Kidney (tissue), 14 donors: ENCODE results near the gene SCN5A. TPM values are rescaled to one million over a fixed set of nuclear protein-coding genes. Genes with fewer than 3 reads are reported as not detected.

Source experiments
- DNase-seq, 5 donors: peaks; one replicate each; pipeline ENCODE4 v3.0.0-alpha.2; 2013 to 2020
- FAIRE-seq: peaks from 2 replicates; lab custom pipeline; 2012; peaks lifted over from hg19 to GRCh38; lab: Jason Lieb, UNC
- H3K27ac ChIP-seq, 2 donors: one replicate each; pipeline ENCODE4 v1.7.0; 2013; ENCODE audit warnings: low read depth in 2 of 2, low read length in 2 of 2, inconsistent platforms in 1 of 2
- H3K27me3 ChIP-seq: one replicate; pipeline ENCODE4 v1.7.1; 2013; ENCODE audit warnings: low read length, inconsistent platforms; ENCODE audit not compliant: control insufficient read depth, insufficient read depth
- H3K36me3 ChIP-seq, 3 donors: one replicate each; pipeline versions ENCODE4 v1.7.0 to v1.7.1; 2013; ENCODE audit warnings: low read length in 3 of 3, control low read depth in 1 of 3, inconsistent platforms in 1 of 3; ENCODE audit not compliant: insufficient read depth in 3 of 3, control insufficient read depth in 2 of 3
- H3K4me1 ChIP-seq, 3 donors: one replicate each; pipeline versions ENCODE4 v1.7.0 to v1.7.1; 2013; ENCODE audit warnings: low read length in 3 of 3, inconsistent platforms in 1 of 3, low read depth in 1 of 3; ENCODE audit not compliant: control insufficient read depth in 2 of 3, insufficient read depth in 2 of 3
- H3K4me3 ChIP-seq, 3 donors: one replicate each; pipeline versions ENCODE4 v1.7.0 to v1.8.1; 2013; ENCODE audit warnings: low read length in 3 of 3, control low read depth in 1 of 3, inconsistent platforms in 1 of 3
- H3K9ac ChIP-seq, 3 donors: one replicate each; pipeline versions ENCODE4 v1.7.0 to v1.7.1; 2013; ENCODE audit warnings: low read length in 3 of 3, control low read depth in 1 of 3, inconsistent platforms in 1 of 3
- H3K9me3 ChIP-seq, 3 donors: one replicate each; pipeline versions ENCODE4 v1.7.0 to v1.7.1; 2013; ENCODE audit warnings: low read length in 3 of 3, control low read depth in 1 of 3, inconsistent platforms in 1 of 3; ENCODE audit not compliant: control insufficient read depth in 2 of 3, insufficient read depth in 1 of 3
- intact Hi-C: fragments of 100-400 bp; cut with DNase I; formaldehyde crosslinking; loops from one replicate; pipeline ENCODE4 v1.11.1; 2022
- polyA plus RNA-seq: library from polyadenylated mRNA; stranded (reverse); fragments of 350-450 nt; fragmentation: Illumina TruSeq; extraction: RNeasy Lipid Tissue Mini Kit (QIAGEN cat#74804); gene quantifications from one replicate; pipeline ENCODE4 v1.2.3, GENCODE V29; 2014; ENCODE audit warnings: low read depth, low replicate concordance; ENCODE audit not compliant: insufficient read depth
- total RNA-seq: library from RNA; stranded (reverse); fragmentation: NEBNext Ultra II Directional; extraction: Animal tissue kit (Norgen Biotek cat#: 25700); gene quantifications from one replicate; pipeline ENCODE4 v1.2.1, GENCODE V29; 2021
- TF ChIP-seq, protein P1 (sequence below): IDR thresholded peaks from 3 replicates; pipeline ENCODE4 v1.5.1; 2012; ENCODE audit warnings: mild to moderate bottlenecking, moderate library complexity, borderline replicate concordance; ENCODE audit not compliant: insufficient read depth; ENCODE audit errors: extremely low read depth
- donor health status: control.
- donor health status: control.
- donor health status: control.
- donor health status: control.
- donor health status: control.
- donor health status: DM: yes; HTN: yes; CAD: no.
- donor health status: Normal renal cell carcinoma (clear cell type).

The SCN5A gene
- total and polyA plus RNA-seq, 2 donors from 2014 or later = 0.06 to 0.72 TPM

DNA sequence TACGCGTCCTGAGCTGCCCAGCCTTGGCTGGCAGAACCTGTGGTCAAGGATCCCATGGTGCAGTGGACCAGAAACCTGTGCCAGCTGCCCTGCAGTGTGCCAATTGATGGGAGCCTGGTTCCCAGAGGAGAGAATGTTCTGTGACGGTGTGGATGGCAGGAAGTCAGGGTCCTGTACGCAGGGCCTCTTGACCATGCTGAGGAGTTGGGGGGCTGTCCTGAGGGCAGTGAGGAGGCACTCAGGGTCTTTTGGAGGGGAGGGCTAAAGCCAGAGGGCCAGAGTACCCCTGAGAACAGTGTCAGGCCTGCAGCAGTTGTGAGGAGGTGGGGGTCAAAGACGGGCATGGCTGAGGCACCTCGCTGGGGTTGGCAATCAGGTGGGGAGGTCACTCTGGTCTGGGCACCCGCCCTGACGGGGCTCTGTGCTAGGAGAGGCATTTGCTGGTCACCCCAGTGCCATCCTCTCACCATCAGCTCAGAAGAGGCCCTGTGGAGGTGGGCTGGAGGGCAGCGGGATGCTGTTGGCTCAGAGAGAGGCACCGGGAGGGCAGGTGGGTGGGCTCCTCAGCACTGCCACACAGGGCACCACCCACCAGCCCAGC lies 61.0 kb downstream of the SCN5A start:
- intact Hi-C loops = no loop called here
- no peaks in the 10 kb centered on the region for H3K9me3 ChIP-seq
- no peaks in the 10 kb centered on the region for H3K27me3 ChIP-seq
- DNase-seq (peak in 3 of 5 donors; percentile 6 to 52 (median 14)), FAIRE-seq (no peak)
- no peak overlapping the region for H3K9ac ChIP-seq
- H3K36me3 ChIP-seq = no peaks in the 10 kb centered on the region
- no peaks in the 10 kb centered on the region for H3K4me1 ChIP-seq
- no peak overlapping the region for H3K4me3 ChIP-seq
- no peak overlapping the region for H3K27ac ChIP-seq
- TF ChIP-seq, protein P1, sequence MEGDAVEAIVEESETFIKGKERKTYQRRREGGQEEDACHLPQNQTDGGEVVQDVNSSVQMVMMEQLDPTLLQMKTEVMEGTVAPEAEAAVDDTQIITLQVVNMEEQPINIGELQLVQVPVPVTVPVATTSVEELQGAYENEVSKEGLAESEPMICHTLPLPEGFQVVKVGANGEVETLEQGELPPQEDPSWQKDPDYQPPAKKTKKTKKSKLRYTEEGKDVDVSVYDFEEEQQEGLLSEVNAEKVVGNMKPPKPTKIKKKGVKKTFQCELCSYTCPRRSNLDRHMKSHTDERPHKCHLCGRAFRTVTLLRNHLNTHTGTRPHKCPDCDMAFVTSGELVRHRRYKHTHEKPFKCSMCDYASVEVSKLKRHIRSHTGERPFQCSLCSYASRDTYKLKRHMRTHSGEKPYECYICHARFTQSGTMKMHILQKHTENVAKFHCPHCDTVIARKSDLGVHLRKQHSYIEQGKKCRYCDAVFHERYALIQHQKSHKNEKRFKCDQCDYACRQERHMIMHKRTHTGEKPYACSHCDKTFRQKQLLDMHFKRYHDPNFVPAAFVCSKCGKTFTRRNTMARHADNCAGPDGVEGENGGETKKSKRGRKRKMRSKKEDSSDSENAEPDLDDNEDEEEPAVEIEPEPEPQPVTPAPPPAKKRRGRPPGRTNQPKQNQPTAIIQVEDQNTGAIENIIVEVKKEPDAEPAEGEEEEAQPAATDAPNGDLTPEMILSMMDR = no peak

DNA sequence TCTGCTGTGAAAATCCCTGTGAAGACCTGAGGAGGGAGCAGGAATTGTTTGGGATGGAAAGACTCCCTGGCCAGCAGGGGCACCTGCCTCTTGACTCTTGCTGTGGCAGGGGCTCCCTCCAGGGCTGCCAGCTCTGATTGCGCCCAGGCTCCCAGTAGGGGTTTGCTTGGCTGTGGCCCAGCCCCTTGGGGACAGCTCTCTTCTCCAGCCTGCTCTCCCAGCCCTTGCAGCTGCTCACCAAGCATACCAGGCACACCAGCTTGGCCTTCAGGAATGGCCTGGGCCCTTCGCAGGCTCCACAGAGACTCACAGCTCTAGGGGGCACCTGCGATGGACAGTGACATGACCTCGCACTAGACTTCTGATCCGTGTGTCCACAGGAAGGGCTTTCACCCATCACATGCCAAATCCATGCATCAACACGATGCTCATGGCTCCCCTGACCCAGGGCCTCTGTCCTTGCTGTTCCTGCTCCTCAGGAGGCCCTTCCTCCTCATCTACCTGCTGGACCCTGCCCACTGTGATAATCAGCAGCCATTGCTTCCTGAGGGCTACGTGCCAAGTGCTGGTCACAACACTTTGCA lies 61.8 kb downstream of the SCN5A start:
- FAIRE-seq (no peak), DNase-seq (peak in 3 of 5 donors; percentile 7 to 58 (median 22))
- no peaks in the 10 kb centered on the region for H3K36me3 ChIP-seq
- intact Hi-C loops = no loop called here
- H3K4me1 ChIP-seq = no peaks in the 10 kb centered on the region
- no peaks in the 10 kb centered on the region for H3K9me3 ChIP-seq
- TF ChIP-seq, protein P1 = no peak
- H3K27me3 ChIP-seq = no peaks in the 10 kb centered on the region
- no peak overlapping the region for H3K4me3 ChIP-seq
- H3K9ac ChIP-seq = no peak overlapping the region
- no peak overlapping the region for H3K27ac ChIP-seq

DNA sequence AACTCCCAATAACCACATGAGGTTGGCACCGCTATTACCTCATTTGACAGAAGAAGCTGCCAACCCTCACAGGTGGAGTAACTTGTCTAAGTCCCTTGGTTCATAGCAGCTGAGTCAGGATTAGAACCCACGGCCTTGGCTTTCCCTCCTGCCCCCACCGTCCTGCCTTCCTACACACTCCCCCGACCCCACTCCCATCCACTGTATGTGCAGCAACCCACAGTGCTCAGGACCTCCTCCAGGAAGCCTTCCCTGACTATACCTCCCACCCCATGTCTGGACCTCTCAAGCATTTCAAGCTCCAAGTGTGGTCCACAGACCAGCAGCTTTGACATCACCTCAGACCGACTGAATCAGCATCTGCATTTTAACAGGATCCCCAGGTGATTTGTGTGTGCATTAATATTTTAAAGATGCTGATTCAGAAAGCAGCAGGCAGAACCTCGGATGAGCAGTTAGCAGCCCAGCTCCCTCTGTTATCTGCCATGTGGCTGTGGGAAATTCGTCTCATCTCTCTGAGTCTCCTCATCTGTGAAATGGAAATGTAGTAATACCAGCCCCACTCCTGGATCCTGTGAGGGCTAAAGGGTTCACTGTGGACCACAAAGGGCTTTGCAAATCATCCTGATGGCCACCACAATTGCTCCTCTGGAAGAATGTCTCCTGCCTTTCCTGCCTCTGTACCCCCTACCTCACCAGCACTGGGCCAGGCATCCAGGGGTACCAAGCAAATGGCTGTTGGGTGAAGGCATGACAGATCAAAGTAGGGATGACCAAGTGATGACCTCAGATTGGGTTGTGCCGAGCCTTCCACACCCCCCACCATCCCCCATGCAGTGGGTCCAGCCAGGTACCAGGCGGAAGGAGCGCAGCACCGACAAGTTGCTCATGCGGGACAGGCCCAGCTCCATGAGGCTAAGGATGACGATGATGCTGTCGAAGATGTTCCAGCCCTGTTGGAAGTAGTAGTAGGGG lies 62.7 kb downstream of the SCN5A start:
- intact Hi-C loops = no loop called here
- no peak for FAIRE-seq
- Histone ChIP-seq H3K4me3 (no peak overlapping the region), H3K27ac (no peak overlapping the region), H3K27me3 (no peaks in the 10 kb centered on the region), H3K36me3 (no peaks in the 10 kb centered on the region), H3K9me3 (no peaks in the 10 kb centered on the region), H3K9ac (no peak overlapping the region), H3K4me1 (no peaks in the 10 kb centered on the region)
- TF ChIP-seq, protein P1 = no peak
- DNase-seq = peak in 3 of 5 donors; percentile 2 to 32 (median 18)
